ENCODE results near the gene HIRIP3.

HIRIP3 gene

DNA sequence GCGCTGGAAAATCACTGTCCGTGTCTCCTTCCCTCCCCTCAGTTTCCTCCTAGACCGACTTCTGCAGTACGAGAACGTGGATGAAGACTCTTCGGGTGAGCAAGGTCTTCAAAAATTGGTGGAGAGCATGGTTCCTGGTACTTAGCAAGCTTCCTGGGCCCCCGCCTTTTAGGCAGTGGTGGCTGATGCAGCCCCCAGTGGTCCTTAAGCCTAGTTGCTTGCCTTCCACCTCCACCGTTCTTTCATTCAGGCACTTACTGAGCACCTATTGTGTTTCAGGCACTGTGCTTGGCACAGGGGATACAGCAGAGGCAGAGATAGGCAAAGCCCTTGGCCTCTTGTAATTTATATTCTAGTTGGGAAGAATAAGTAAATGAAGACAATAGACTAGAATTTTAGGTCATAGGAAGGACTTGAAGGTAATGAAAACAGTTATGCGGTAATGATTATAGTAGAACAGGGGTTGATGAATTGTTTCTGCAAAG, 1.4 kb upstream of the HIRIP3 start:
- DNase-seq: no peak

DNA sequence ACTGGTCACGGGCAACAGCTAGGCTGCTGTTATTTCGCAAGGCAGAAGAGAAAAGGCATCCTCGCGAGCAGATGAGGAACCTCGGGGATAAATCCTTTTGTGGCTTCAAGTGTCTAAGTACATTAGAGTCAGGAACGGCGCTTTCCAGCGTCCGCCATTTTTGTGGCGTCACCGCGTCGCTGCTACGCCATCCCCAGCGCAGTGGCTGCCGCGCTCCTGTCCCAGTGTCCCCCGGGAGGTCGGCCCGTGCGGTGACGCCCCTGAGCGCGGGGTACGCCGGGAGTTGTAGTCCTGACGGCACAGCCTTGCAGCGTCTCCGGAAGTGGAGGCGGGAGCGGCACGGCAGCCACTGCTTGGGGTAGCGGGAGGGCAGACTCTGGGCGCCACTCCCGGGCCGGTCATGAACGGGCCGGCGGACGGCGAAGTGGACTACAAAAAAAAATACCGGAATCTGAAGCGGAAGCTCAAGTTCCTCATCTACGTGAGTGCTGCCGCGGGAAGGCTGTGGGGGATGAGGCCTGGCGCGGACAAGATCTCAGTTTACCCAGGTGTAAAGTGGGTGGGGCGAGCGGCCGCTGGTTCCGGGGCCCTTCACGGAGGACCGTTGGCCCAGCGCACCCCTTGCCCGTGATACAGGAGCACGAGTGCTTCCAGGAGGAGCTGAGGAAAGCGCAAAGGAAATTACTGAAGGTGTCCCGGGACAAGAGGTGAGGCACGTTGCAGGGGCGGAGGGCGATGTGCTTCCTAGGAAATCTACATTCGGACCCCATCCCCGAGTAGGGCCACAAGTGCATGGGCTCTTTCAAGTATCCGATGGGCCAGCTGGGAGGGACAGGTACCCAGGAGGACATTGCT, 721 bp upstream of the HIRIP3 start, which contains the start of gene INO80E:
Gene INO80E, plus strand, starts transcription at position 331 of the 855 bp plus-strand sequence. Its CDS starts 70 bp downstream, at position 401.
- DNase-seq: peak; percentile 84

DNA sequence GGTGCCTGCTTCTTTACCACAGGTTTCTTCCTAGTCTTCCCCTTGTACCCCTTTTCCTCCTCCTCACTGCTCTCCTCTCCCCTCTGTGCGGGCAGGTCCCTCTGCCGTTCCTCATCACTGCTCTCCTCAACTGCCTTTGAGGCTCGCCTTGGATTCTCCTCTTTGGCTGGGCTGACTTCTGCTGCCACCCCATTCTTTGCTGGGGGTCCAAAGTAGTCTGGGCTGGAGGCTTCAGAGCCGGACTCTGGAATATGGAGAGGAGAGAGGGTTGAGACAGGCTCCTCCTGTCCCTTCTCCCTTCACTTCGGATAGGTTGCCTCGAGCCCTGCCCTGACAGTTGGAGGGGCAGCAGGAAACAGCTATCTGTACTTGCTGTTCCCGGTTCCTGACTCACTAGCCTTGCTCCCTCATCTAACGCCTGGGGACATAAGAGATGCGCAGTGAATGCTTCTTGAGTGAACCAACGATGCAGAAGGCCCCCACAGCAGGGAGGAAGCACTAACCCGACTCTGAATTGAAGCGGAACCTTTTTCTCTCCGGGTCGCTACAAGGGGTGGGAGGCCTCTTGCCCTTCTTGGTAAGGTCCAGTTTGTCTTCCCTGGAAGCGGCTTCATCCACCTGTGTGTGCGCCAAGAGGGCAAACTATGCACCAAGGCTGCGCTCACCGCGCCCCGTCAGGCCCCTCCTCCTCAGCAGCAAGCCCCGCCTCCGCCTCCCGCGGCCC, 655 bp downstream of the HIRIP3 start:
- DNase-seq: no peak

DNA sequence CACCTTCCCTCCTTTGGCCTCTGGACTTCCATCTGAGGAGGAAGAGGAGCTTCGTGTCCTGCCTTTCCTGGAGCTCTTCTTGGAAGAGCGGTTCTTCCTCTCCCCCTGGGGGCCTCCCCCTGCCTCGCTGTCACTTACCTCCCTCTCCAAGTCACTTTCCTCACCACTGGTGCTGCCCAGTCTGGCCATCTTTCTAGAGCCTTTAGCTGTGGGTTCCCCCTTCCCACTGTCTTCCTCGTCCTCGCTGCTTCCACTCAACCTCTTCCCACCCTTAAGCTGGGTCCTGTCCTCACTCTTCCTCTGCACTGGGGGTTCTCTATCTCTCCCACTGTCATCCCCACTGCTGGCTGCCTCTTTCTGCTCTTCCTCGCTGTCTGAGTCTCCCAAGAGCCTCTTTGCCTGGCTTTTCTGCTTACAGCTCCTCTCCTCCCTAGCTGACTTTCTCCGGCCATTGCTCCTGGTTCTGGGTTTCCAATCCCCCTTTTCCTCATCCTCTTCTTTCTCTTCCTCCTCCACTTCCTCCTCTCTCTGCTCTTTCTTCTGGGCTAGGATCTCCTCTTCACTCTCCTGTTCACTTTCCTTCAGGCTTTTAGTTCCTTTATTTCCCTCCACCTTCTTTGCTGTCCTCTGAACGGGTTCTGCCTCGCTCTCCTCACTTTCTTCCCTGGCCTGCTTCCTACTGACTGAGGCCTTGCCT, 1.4 kb downstream of the HIRIP3 start:
- no peak for DNase-seq

DNA sequence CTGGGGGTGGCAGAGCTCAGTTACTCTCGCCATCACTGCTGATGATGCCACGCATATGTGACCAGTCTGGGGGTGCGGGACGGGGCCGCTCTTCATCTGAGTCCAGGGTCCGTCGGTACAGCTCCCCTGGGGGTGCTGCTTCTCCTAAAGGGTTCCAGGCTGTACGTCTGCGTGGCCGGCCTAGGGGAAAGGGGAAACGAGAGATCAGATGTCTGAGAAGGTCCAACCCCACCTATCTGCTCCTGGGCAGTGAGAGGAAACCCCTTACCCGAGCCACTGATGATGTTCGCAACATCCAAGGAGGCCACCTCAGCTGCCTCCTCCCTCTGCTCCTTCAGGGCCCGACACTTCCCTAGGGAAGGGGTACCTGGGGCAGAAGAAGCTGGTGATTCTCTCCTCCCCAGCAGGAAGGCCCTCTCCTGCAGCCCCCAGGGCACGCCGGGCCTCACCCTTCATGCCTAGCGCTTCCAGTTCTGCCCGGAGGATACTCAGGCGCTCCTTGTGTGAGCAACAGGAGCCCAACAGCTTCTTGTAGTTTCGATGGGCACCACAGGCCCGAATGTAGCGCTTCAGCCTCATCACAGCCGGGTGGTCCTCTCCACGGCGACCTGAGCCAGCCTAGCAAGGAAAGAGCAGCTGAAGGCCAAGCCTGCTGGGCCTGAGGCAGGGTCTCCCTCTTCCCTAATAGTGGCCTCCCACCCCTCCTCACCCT, 2.1 kb downstream of the HIRIP3 start:
- DNase-seq: no peak

DNA sequence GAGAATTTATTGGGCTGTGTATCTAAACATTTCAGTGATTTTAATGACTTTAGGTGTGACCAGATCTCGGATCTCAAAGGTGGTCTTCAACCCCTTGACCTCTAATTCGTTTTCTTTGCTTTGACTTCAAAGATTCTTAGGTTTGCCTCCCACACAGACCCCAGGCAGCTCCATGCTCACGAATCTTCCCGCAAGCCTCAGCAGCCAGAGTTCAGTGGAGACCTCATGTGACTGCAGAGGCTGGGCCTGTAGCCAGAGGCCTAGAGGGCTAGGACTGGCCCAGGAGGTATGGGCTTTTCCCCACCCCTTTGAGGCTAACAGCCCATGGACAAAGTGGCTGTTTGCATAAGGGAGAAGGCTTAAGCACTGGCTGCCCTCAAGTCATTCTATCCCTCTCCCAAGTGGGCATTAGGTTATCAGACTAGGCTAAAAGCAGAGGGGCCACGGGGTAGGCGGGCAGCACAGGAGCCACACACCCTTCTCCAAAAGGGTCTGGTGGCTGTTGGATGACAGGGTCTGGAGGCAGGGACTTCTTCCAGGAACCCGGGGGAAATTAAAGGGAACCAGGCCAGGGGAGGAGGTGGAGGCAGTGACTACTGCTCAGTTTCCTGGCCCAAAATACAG, 3.0 kb downstream of the HIRIP3 start:
- no peak for DNase-seq

DNA sequence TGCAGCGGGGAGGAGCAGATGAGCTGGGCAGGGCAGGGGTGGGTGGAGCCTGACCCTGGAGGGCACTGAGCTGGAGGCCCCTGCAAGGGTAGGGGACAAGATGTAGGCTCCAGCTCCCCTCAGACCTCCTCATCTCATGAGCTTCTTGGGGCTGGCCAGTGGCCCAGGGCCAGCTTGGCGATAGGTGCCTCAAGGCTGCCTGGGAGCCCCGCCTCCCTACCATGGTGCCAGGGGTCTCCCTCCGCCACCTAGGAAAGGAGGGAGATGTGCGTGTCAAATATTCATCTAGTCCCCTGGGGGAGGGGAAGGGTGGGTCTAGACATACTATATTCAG, 3.9 kb downstream of the HIRIP3 start:
- DNase-seq: no peak

DNA sequence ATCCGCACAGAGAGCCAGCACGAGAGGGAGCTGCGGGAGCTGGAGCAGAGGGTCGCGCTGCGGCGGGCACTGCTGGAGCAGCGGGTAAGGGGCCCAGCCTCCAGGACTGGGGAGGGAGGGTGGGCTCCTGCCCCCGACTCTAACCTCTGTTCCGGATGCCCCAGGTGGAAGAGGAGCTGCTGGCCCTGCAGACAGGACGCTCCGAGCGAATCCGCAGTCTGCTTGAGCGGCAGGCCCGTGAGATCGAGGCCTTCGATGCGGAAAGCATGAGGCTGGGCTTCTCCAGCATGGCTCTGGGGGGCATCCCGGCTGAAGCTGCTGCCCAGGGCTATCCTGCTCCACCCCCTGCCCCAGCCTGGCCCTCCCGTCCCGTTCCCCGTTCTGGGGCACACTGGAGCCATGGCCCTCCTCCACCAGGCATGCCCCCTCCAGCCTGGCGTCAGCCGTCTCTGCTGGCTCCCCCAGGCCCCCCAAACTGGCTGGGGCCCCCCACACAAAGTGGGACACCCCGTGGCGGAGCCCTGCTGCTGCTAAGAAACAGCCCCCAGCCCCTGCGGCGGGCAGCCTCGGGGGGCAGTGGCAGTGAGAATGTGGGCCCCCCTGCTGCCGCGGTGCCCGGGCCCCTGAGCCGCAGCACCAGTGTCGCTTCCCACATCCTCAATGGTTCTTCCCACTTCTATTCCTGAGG, 4.4 kb downstream of the HIRIP3 start:
- no peak for DNase-seq

DNA sequence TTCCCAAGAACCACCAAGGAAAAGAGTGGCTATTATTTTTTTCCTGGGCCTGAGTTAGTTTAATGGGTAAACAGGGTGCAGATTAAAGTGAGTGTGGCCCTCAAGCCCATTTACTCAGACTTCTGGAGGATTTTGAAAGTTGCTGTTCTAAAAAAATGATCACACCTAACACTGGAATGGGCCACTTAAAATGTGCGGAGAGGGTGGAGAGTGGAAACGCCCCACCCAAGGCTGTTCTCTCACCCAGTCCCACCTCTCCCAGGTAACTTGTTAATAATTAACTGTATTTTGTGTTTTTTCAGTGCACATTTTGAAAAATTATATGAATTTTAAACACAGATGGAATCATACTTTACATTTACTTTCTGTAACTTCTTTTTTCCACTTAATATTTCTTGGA, 5.4 kb downstream of the HIRIP3 start:
- DNase-seq: no peak

DNA sequence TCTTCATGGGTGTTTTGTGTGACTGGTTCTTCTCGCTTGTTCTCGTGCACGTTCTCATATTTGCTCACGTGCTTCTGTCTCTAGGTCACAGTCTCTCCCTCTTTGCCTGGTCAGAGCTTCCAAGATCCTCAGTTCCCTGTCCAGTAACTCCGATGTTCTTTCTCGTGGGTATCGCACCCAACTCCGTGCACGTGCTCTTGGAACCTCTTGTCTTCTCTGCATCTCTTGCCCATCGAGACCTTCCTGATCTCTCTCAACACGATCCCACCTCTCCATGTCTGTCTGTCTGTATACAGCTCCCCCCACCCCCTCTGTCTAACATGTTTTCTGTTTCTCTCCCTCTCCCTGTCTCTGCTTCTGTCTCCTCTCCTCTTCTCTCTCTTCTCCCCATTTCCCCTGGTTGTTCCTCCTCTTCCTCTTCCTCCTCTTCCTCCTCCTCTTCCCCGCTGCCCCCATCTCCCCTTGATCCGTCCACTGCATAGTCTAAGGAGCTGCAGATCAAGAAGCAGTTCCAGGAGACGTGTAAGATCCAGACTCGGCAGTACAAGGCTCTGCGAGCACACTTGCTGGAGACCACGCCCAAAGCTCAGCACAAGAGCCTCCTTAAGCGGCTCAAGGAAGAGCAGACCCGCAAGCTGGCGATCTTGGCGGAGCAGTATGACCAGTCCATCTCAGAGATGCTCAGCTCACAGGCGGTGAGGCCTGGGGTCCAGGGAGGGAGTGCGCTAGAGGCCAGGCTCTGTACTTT, 6.1 kb downstream of the HIRIP3 start:
- no peak for DNase-seq

DNA sequence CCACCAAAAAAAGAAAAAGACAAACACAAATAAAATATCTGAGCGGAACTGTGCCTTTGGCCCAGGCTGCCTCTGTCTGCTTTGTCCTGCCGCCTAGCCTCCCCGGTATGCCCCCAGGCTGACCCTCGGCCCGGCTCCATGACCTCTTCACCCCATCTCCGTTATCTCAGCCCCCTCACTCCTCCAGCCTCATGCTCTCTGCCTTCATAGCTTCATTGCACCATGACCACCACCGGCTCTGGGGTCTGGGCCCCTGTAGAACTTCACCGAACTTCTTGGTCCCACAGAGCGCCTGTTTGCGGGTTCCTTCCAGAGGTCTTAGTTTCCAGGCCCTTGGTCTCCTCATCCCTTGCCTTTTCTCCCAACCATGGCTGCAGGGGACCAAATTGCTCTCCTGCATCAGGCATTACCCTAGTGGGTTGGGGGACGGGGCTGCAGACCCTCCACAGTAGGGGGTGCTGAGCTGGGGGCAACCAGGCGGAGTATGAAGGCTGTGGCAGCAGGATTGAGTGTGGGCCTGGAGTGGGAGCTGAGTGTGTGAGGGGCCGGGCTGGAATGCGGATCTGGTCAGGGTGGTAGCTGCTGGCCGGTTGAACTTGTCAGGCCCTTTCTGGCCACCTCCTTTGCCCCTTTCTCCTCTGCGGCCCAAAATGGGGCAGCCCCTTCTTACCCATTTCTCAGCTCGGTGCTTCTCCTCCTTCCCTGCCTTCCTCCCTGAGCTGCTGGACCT, 6.9 kb downstream of the HIRIP3 start:
- DNase-seq: no peak

DNA sequence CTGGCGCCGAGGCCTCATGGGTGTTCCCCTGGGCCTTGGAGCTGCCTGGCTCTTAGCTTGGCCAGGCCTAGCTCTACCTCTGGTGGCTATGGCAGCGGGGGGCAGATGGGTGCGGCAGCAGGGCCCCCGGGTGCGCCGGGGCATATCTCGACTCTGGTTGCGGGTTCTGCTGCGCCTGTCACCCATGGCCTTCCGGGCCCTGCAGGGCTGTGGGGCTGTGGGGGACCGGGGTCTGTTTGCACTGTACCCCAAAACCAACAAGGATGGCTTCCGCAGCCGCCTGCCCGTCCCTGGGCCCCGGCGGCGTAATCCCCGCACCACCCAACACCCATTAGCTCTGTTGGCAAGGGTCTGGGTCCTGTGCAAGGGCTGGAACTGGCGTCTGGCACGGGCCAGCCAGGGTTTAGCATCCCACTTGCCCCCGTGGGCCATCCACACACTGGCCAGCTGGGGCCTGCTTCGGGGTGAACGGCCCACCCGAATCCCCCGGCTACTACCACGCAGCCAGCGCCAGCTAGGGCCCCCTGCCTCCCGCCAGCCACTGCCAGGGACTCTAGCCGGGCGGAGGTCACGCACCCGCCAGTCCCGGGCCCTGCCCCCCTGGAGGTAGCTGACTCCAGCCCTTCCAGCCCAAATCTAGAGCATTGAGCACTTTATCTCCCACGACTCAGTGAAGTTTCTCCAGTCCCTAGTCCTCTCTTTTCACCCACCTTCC, 7.9 kb downstream of the HIRIP3 start:
- no peak for DNase-seq

DNA sequence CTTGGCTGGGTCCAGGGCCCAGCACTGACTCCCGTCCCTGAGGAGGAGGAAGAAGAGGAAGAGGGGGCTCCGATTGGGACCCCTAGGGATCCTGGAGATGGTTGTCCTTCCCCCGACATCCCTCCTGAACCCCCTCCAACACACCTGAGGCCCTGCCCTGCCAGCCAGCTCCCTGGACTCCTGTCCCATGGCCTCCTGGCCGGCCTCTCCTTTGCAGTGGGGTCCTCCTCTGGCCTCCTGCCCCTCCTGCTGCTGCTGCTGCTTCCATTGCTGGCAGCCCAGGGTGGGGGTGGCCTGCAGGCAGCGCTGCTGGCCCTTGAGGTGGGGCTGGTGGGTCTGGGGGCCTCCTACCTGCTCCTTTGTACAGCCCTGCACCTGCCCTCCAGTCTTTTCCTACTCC, 8.5 kb downstream of the HIRIP3 start:
- DNase-seq: no peak

DNA sequence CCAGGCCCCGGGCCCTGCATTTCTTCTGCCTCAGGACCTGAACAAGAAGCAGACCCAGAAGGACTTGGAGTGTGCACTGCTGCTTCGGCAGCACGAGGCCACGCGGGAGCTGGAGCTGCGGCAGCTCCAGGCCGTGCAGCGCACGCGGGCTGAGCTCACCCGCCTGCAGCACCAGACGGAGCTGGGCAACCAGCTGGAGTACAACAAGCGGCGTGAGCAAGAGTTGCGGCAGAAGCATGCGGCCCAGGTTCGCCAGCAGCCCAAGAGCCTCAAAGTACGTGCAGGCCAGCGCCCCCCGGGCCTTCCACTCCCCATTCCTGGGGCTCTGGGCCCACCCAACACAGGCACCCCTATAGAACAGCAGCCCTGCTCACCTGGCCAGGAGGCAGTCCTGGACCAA, 9.2 kb downstream of the HIRIP3 start:
- no peak for DNase-seq

DNA sequence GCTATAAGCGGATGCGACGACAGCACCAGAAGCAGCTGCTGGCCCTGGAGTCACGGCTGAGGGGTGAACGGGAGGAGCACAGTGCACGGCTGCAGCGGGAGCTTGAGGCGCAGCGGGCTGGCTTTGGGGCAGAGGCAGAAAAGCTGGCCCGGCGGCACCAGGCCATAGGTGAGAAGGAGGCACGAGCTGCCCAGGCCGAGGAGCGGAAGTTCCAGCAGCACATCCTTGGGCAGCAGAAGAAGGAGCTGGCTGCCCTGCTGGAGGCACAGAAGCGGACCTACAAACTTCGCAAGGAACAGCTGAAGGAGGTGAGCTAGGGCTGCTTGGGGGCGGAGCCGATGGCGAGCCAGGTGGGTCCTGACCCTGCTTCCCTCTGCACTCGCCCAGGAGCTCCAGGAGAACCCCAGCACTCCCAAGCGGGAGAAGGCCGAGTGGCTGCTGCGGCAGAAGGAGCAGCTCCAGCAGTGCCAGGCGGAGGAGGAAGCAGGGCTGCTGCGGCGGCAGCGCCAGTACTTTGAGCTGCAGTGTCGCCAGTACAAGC, 10.1 kb downstream of the HIRIP3 start:
- no peak for DNase-seq

DNA sequence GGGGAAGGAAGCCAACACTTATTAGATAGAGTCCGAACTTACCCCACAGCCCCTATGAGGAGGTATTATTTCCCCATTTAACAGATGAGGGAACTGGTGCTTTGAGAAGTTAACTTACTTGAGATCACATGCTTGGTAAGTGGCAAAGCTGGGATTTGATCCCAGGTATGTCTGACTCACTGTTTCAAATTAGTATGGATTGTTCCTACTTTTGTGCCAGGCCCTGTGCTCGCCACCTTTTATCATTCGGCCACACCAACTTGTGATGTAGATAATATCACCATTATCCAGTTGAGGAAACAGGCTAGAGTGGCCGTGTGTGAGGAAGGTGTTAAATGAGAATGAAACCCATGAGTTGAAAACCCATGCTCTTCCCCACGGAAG, 10.7 kb downstream of the HIRIP3 start:
- DNase-seq: no peak

DNA sequence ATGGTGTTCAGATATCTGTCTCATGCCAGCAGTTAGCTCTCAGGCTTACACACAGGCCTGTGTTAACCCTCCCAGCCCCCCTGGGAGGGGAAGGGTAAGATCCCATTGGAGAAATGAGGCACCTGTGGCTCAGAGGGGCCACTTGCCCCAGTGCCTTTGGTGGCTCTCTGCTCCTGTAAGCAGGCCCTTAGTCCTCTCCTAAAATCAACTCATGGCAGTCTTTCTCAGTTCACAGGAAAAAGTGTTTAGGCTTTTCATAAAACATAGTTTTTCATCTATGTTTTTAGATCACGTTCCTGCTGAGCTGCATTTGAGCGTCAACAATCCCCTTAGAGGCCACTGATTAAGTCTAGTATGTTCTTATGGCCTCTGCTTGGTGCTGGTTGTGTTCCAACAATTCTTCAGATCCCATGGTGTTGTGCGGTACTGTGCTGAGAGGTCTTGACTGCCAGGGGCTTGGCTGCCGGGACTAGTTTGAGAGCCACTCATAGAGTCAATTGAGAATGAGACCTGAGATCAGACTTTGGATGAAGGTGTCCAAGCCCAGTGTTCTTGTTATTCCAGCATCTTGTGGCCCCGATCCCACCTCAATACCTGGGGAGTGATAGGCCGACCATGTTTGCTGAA, 11.2 kb downstream of the HIRIP3 start:
- DNase-seq: no peak

DNA sequence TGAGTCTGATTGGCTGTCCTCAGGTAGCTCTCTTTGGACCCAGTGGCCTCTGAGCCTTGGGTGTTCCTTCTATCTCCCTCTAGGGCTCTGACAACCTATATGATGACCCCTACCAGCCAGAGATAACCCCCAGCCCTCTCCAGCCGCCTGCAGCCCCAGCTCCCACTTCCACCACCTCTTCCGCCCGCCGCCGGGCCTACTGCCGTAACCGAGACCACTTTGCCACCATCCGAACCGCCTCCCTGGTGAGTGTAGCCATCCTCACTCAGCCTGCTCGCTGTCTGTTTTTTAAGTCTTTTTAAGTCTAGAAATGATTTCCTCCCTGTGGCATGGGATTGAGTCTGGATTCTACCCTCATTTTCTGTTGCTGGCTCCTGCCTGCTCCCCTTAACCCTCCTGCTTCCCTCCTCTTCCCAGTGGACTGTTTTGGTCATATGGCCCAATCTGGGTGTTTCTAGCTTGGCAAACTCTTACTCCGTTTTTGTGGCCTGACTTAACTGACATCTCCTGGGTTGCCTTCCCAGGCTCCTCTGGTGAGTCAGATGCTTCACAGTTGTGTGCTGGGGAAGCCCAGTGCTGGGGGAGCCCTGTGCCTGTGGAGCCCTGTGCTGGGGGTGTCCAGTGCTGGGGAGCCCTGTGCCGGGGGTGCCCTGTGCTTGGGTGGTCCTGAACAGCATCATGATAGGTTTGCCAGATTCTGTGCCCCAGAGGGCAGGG, 11.8 kb downstream of the HIRIP3 start:
- no peak for DNase-seq

Data from NCI-H1694 (cell line).